Right lobe of liver (tissue), 6 donors: ENCODE measurements around the gene HERC6. TPM values are rescaled to one million over a fixed set of nuclear protein-coding genes. Genes with fewer than 3 reads are reported as not detected.
"Not testable (repeated sequence)": the region's sequence is repeated elsewhere in the genome, so short reads cannot be mapped to it uniquely, and the experiment has no call there.

ENCODE experiments used
- ATAC-seq, 4 donors: fragments of 200-7000 bp; cut with Tn5 transposase; one replicate each; pipeline ENCODE4 v1.9.1; 2020; ENCODE audit warnings: mild to moderate bottlenecking in 4 of 4, moderate library complexity in 4 of 4
- DNase-seq, 3 donors: peaks; one replicate each; pipeline ENCODE4 v3.0.0-alpha.2; 2020
- H3K27ac ChIP-seq, 3 donors: fragments of 200-600 bp; one replicate each; pipeline ENCODE4 v1.8.0; 2022
- H3K27me3 ChIP-seq, 2 donors: fragments of 200-600 bp; one replicate each; pipeline ENCODE4 v1.8.0; 2022
- H3K36me3 ChIP-seq, 4 donors: fragments of 200-600 bp; sonication (generic) in 1 of 4; one replicate each; pipeline versions ENCODE4 v1.5.1 to v1.8.0; 2017 to 2022; ENCODE audit warnings: control low read depth in 1 of 4
- H3K4me1 ChIP-seq, 4 donors: fragments of 200-600 bp; sonication (generic) in 1 of 4; one replicate each; pipeline versions ENCODE4 v1.5.1 to v1.8.0; 2017 to 2022; ENCODE audit warnings: control low read depth in 1 of 4
- H3K4me3 ChIP-seq, 3 donors: fragments of 200-600 bp; one replicate each; pipeline ENCODE4 v1.8.0; 2022
- H3K9me3 ChIP-seq, 4 donors: fragments of 200-600 bp; sonication (generic) in 1 of 4; one replicate each; pipeline versions ENCODE4 v1.5.1 to v1.8.0; 2017 to 2022; ENCODE audit warnings: control low read depth in 1 of 4
- POLR2A ChIP-seq: fragments of 450-650 bp; IDR thresholded peaks from one replicate; pipeline ENCODE4 v1.6.1; 2017; ENCODE audit warnings: antibody characterized with exemption, mild to moderate bottlenecking
- WGBS: methylation state at CpG from one replicate; pipeline ENCODE4 v1.1.6; 2018; ENCODE audit warnings: low coverage, low lambda C conversion rate; ENCODE audit not compliant: insufficient coverage; ENCODE audit errors: missing lambda C conversion rate; 5-methylcytosine and 5-hydroxymethylcytosine counted together
- intact Hi-C, 2 donors: fragments of 100-400 bp; cut with DNase I; formaldehyde crosslinking; loops; one replicate each; pipeline versions ENCODE4 v1.11.2 to v1.14.1; 2022
- total RNA-seq, 6 experiments: library from RNA; depleted of rRNA in 2 of 6; stranded (reverse); fragments of >200 nt in 2 of 6; fragmentation: NEBNext Ultra II Directional in 3 of 6; extraction: Animal tissue kit (Norgen Biotek cat#: 25700) in 3 of 6; gene quantifications; one replicate each; pipeline versions ENCODE4 v1.1.0 to v1.2.4, GENCODE V29; 2016 to 2023
- TF ChIP-seq, protein P1 (sequence below), 4 donors: fragments of 200-600 bp in 3 of 4; fragments of 450-650 bp in 1 of 4; IDR thresholded peaks; one replicate each; pipeline versions ENCODE4 v1.5.1 to v1.8.0; 2016 to 2022; ENCODE audit warnings: antibody characterized with exemption in 4 of 4, mild to moderate bottlenecking in 2 of 4
- donor health status: DM: no; HTN: yes; CAD: no.
- donor health status: DM: no; HTN: no; CAD: no.
- donor health status: DM: no; HTN: no; CAD: no.
- donor health status: DM: no; HTN: yes; CAD: no.
- donor health status: DM: no; HTN: yes; CAD: no.

HERC6 gene
- total RNA-seq, 6 experiments from 2014 or later = 1.7 to 4.2 (median 3.6) TPM

- Histone ChIP-seq H3K27ac (no peak overlapping the region), H3K27me3 (no peaks in the 10 kb centered on the region), H3K36me3 (no peaks in the 10 kb centered on the region), H3K4me1 (no peaks in the 10 kb centered on the region), H3K4me3 (no peak overlapping the region), H3K9me3 (no peaks in the 10 kb centered on the region)
- TF ChIP-seq POLR2A = no peak
- TF ChIP-seq, protein P1, sequence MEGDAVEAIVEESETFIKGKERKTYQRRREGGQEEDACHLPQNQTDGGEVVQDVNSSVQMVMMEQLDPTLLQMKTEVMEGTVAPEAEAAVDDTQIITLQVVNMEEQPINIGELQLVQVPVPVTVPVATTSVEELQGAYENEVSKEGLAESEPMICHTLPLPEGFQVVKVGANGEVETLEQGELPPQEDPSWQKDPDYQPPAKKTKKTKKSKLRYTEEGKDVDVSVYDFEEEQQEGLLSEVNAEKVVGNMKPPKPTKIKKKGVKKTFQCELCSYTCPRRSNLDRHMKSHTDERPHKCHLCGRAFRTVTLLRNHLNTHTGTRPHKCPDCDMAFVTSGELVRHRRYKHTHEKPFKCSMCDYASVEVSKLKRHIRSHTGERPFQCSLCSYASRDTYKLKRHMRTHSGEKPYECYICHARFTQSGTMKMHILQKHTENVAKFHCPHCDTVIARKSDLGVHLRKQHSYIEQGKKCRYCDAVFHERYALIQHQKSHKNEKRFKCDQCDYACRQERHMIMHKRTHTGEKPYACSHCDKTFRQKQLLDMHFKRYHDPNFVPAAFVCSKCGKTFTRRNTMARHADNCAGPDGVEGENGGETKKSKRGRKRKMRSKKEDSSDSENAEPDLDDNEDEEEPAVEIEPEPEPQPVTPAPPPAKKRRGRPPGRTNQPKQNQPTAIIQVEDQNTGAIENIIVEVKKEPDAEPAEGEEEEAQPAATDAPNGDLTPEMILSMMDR (IDR thresholded peaks at IDR 0.05) = no peak
- WGBS = 88% methylated on average over 4 of the region's 10 CpGs
- DNase-seq = no peak
- ATAC-seq = no peak
- intact Hi-C loops = no loop called here
These were observed 19.1 kb upstream of the HERC6 start for GRCh38 chr4:88359558-88359957.

DNA sequence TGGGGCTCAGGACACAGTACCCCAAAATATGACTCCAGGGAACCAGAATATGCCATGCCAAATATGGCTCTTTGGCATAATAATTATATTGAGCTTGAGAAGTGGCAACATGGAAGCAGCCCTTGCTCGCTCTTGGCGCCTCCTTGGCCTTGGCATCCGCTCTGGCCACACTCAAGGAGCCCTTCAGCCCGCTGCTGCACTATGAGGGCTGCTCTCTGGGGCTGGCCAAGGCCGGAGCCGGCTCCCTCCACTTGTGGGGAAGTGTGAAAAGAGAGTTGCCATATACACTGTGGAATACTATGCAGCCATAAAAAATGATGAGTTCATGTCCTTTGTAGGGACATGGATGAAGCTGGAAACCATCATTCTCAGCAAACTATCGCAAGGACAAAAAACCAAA is 18.4 kb upstream of the HERC6 start:
- no peak overlapping the region for H3K4me3 ChIP-seq
- H3K4me1 ChIP-seq = no peaks in the 10 kb centered on the region
- intact Hi-C loops = loop anchor here in 1 of 2 donors (10.0 kb wide), 1 partner anchor 155 kb away; no protein-coding TSS in a partner anchor
- no peak for DNase-seq
- no peak overlapping the region for H3K27ac ChIP-seq
- H3K27me3 ChIP-seq = no peaks in the 10 kb centered on the region
- TF ChIP-seq POLR2A = no peak
- TF ChIP-seq, protein P1 (IDR thresholded peaks at IDR 0.05) = no peak
- no peaks in the 10 kb centered on the region for H3K9me3 ChIP-seq
- 68% methylated on average over 5 of the region's 7 CpGs for WGBS
- ATAC-seq = no peak
- no peaks in the 10 kb centered on the region for H3K36me3 ChIP-seq

- Histone ChIP-seq H3K4me1 (no peaks in the 10 kb centered on the region), H3K27ac (no peak overlapping the region), H3K27me3 (no peaks in the 10 kb centered on the region), H3K4me3 (no peak overlapping the region), H3K9me3 (no peaks in the 10 kb centered on the region), H3K36me3 (no peaks in the 10 kb centered on the region)
- no peak for DNase-seq
- no peak for ATAC-seq
- intact Hi-C loops = loop anchor here in 1 of 2 donors (10.0 kb wide), 1 partner anchor 154 kb away; no protein-coding TSS in a partner anchor
- TF ChIP-seq, protein P1 (IDR thresholded peaks at IDR 0.05) = no peak
- TF ChIP-seq POLR2A = no peak
- 96% methylated on average over 13 of the region's 16 CpGs for WGBS
These were observed 17.9 kb upstream of the HERC6 start for GRCh38 chr4:88360791-88361190.

DNA sequence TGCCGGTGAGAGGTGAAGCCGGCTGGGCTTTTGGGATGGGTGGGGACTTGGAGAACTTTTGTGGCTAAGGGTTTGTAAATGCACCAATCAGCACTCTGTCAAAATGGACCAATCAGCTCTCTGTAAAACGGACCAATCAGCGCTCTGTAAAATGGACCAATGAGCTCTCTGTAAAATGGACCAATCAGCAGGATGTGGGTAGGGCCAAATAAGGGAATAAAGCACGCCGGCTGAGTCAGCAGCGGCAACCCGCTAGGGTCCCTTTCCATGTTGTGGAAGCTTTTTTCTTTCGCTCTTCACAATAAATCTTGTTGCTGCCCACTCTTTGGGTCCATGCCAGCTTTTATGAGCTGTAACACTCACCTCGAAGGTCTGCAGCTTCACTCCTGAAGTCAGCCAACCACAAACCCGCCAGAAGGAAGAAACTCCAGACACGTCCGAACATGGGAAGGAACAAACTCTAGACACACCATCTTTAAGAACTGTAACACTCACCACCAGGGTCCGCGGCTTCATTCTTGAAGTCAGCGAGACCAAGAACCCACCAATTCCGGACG is 17.4 kb upstream of the HERC6 start:
- H3K36me3 ChIP-seq, H3K9me3 ChIP-seq, H3K27me3 ChIP-seq, H3K4me1 ChIP-seq, DNase-seq, ATAC-seq, H3K27ac ChIP-seq, H3K4me3 ChIP-seq: not testable (repeated sequence)
- WGBS = 70% methylated on average over 10 of the region's 18 CpGs
- intact Hi-C loops = loop anchor here in 1 of 2 donors (10.0 kb wide), 1 partner anchor 154 kb away; no protein-coding TSS in a partner anchor

DNA sequence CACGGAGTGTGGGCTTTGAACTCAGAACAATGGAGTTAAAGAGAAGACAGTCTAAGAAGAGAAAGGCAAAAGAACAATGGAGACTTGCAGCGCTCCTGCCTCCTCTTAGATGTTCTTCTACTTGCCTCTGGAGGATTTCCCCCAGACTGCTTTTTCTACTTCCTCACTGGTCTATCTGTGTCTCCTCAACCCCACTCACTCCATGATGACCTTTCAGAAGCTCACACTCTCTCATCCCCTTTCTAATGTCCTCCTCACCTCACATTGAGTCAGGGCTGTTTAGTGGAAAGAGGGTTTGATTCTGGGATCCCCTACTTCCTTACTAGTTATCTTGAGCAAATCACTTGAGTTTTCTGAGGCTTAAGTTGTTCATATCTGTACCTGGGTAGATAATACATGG is 12.2 kb upstream of the HERC6 start:
- no peaks in the 10 kb centered on the region for H3K4me1 ChIP-seq
- DNase-seq (no peak), ATAC-seq (no peak)
- 75% methylated on average over 2 of the region's 2 CpGs for WGBS
- TF ChIP-seq, protein P1 (IDR thresholded peaks at IDR 0.05) = no peak
- TF ChIP-seq POLR2A = no peak
- H3K27me3 ChIP-seq = no peaks in the 10 kb centered on the region
- no peaks in the 10 kb centered on the region for H3K9me3 ChIP-seq
- intact Hi-C loops = loop anchor here in 1 of 2 donors (10.0 kb wide), 1 partner anchor 148 kb away; no protein-coding TSS in a partner anchor
- H3K4me3 ChIP-seq = no peak overlapping the region
- no peaks in the 10 kb centered on the region for H3K36me3 ChIP-seq
- no peak overlapping the region for H3K27ac ChIP-seq
